Ovary (tissue), 9 donors: Measurements from ENCODE around the gene RHBDF2. TPM values are rescaled to one million over a fixed set of nuclear protein-coding genes. Genes with fewer than 3 reads are reported as not detected.

Experiments used
- DNase-seq, 5 donors: peaks; one replicate each; pipeline ENCODE4 v3.0.0-alpha.2; 2019 to 2020
- H3K27ac ChIP-seq, 2 donors: fragments of 200-600 bp; one replicate each; pipeline versions ENCODE4 v1.5.1 to v1.8.0; 2019 to 2022
- H3K27me3 ChIP-seq: fragments of 200-600 bp; one replicate; pipeline ENCODE4 v1.8.0; 2022
- H3K36me3 ChIP-seq: fragments of 200-600 bp; sonication (generic); one replicate; pipeline ENCODE4 v1.5.1; 2019
- H3K4me1 ChIP-seq: one replicate; pipeline ENCODE4 v1.8.1; 2013; ENCODE audit warnings: mild to moderate bottlenecking, moderate library complexity; ENCODE audit not compliant: insufficient read depth
- H3K4me3 ChIP-seq: fragments of 200-600 bp; sonication (generic); one replicate; pipeline ENCODE4 v1.5.1; 2017
- H3K9me3 ChIP-seq, 2 donors: fragments of 200-600 bp in 1 of 2; sonication (generic) in 1 of 2; one replicate each; pipeline versions ENCODE4 v1.5.1 to v1.8.1; 2013 to 2019; ENCODE audit warnings: mild to moderate bottlenecking in 1 of 2, moderate library complexity in 1 of 2
- EP300 ChIP-seq: sonication (generic); formaldehyde crosslinking; IDR thresholded peaks from one replicate; pipeline ENCODE4 v1.6.1; 2017; ENCODE audit warnings: antibody characterized with exemption
- POLR2A ChIP-seq: fragments of 450-650 bp; IDR thresholded peaks from one replicate; pipeline ENCODE4 v1.6.1; 2017; ENCODE audit warnings: antibody characterized with exemption, mild to moderate bottlenecking, moderate library complexity
- WGBS, 3 donors: extraction: QIAGEN DNeasy Blood & Tissue Kit in 1 of 3; methylation state at CpG; one replicate each; pipeline versions ENCODE4 v1.1.5 to v1.1.7; 2013 to 2017; 5-methylcytosine and 5-hydroxymethylcytosine counted together
- intact Hi-C, 4 donors: fragments of 100-400 bp; cut with DNase I; formaldehyde crosslinking; loops; one replicate each; pipeline versions ENCODE4 v1.11.0 to v1.15.1; 2022 to 2023
- polyA plus RNA-seq, 2 donors: library from polyadenylated mRNA; stranded (reverse); fragments of 200-250 nt in 1 of 2; fragments of 350-450 nt in 1 of 2; fragmentation: Illumina TruSeq in 1 of 2; extraction: RNeasy Lipid Tissue Mini Kit (QIAGEN cat#74804) in 1 of 2; gene quantifications; one replicate each; pipeline ENCODE4 v1.2.3, GENCODE V29; 2013 to 2014
- total RNA-seq, 7 donors: library from RNA; depleted of rRNA in 2 of 7; stranded (reverse); fragments of >200 nt in 2 of 7; fragmentation: NEBNext Ultra II Directional in 3 of 7; extraction: Animal tissue kit (Norgen Biotek cat#: 25700) in 3 of 7; gene quantifications; one replicate each; pipeline versions ENCODE4 v1.1.0 to v1.2.4, GENCODE V29; 2016 to 2023
- TF ChIP-seq, protein P1 (sequence below), 3 donors: fragments of 450-650 bp in 2 of 3; fragments of 200-600 bp in 1 of 3; IDR thresholded peaks; one replicate each; pipeline versions ENCODE4 v1.5.1 to v1.8.0; 2016 to 2022; ENCODE audit warnings: antibody characterized with exemption in 3 of 3, mild to moderate bottlenecking in 1 of 3
- donor health status: DM: no; HTN: no; CAD: no; lungs with moderate emphysema.
- donor health status: DM: no; HTN: no; CAD: no.
- donor health status: Bipolar disorder and iron deficiency.
- donor health status: DM: yes; HTN: yes; CAD: no.
- donor health status: DM: no; HTN: no; CAD: no.
- donor health status: DM: yes; HTN: yes; CAD: no.

The RHBDF2 gene
- total and polyA plus RNA-seq, 9 donors, result 3.3 to 39.9 (median 19.5) TPM

DNA sequence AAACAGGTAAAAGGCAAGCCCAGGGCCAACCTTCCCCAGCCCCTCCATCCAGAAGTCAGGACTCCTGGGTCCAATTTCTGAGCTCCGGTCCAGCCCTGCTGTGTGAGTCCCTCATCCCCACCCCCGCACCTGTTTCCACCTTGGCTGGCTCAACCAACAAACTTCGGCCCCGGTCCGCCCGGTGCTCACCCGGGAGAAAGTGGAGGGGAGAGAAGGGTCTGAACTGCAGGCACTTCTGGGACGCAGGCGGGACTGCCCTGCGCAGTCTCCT, 541 bp downstream of the RHBDF2 start:
- Histone ChIP-seq H3K27me3 (no peaks in the 10 kb centered on the region), H3K27ac (peak overlapping the region; percentile 23 to 80), H3K36me3 (no peaks in the 10 kb centered on the region), H3K9me3 (no peaks in the 10 kb centered on the region), H3K4me3 (peak overlapping the region; percentile 38), H3K4me1 (peaks cover 25% of the 10 kb centered on the region)
- TF ChIP-seq, protein P1, sequence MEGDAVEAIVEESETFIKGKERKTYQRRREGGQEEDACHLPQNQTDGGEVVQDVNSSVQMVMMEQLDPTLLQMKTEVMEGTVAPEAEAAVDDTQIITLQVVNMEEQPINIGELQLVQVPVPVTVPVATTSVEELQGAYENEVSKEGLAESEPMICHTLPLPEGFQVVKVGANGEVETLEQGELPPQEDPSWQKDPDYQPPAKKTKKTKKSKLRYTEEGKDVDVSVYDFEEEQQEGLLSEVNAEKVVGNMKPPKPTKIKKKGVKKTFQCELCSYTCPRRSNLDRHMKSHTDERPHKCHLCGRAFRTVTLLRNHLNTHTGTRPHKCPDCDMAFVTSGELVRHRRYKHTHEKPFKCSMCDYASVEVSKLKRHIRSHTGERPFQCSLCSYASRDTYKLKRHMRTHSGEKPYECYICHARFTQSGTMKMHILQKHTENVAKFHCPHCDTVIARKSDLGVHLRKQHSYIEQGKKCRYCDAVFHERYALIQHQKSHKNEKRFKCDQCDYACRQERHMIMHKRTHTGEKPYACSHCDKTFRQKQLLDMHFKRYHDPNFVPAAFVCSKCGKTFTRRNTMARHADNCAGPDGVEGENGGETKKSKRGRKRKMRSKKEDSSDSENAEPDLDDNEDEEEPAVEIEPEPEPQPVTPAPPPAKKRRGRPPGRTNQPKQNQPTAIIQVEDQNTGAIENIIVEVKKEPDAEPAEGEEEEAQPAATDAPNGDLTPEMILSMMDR (IDR thresholded peaks at IDR 0.05), result no peak
- TF ChIP-seq POLR2A, result no peak
- TF ChIP-seq EP300, result no peak
- DNase-seq, result no peak
- intact Hi-C loops, result loop anchor here in 1 of 4 donors (10.0 kb wide), 1 partner anchor 196 kb away; the partner anchor contains the start of gene QRICH2
- 13 to 50% (median 27%) methylated on average over 4 to 10 of the region's 10 CpGs for WGBS, 3 donors

DNA sequence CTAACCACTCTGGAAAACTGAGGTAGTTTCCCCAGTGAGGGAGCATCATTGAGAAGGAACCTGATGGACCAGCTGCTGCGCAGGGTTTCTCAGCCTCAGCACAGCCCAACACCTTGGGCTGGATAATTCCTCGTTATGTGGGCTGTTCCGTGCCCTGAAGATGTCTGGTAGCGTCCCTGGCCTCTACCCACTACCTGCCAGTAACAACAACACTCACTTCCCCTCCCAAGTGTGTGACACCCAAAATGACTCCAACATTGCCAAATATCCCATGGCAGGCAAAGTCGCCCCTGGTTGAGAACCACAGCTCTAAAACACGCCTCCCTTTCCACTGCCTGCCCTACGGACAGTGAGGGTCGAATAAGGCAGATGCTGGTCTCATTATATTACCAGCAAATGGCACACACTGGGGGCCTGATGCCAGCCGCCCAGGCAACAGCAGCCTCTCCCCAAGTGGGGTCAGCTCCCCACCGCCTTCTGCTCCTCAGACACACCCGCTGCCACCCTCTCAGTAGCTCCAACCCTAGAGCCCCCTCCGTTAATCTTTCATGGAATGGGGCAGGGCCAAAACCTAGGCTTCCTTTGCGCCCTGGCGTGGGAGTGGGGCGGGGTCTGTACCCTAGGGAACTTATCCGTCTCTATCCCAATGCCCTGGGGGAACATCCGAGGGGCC, 1.0 kb downstream of the RHBDF2 start:
- intact Hi-C loops, result loop anchor here in 1 of 4 donors (10.0 kb wide), 1 partner anchor 195 kb away; the partner anchor contains the start of gene QRICH2
- H3K4me1 ChIP-seq, result peaks cover 25% of the 10 kb centered on the region
- TF ChIP-seq, protein P1 (IDR thresholded peaks at IDR 0.05), result no peak
- no peak for TF ChIP-seq EP300
- no peak for TF ChIP-seq POLR2A

DNA sequence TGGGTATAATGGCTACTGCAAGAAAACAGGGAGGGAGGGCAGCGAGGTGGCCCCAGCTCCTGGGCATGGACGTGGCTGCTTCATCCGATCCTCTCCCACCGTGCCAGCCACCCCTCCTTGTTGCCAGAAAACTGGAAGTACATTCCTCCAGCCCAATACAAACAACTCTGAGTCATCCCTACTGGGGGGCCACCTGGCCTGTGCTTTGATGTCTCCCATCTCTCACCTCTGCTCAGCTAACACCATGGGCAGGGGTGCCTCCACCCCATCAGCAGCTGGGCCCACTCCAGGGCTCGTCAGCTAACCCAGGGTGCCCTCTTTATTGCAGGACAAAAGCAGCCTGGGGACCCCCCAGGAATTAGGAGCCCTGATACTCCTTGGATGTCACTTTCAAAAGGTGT, 2.0 kb downstream of the RHBDF2 start:
- no peaks in the 10 kb centered on the region for H3K27me3 ChIP-seq
- intact Hi-C loops, result no loop called here
- no peaks in the 10 kb centered on the region for H3K36me3 ChIP-seq
- no peak overlapping the region for H3K27ac ChIP-seq
- no peak for DNase-seq
- 76 to 86% (median 81%) methylated on average over 5 of the region's 5 CpGs for WGBS, 3 donors
- peaks cover 25% of the 10 kb centered on the region for H3K4me1 ChIP-seq
- TF ChIP-seq, protein P1 (IDR thresholded peaks at IDR 0.05), result no peak
- TF ChIP-seq EP300 (no peak), POLR2A (no peak)
- no peaks in the 10 kb centered on the region for H3K9me3 ChIP-seq
- H3K4me3 ChIP-seq, result no peak overlapping the region

More for the DNA sequence above, 1.0 kb downstream of the RHBDF2 start:
- no peaks in the 10 kb centered on the region for H3K9me3 ChIP-seq
- no peaks in the 10 kb centered on the region for H3K27me3 ChIP-seq
- no peaks in the 10 kb centered on the region for H3K36me3 ChIP-seq
- WGBS, 3 donors, result 76 to 82% (median 82%) methylated on average over 17 of the region's 17 CpGs
- DNase-seq, result no peak
- peak overlapping the region; percentile 38 for H3K4me3 ChIP-seq
- peak overlapping the region; percentile 23 to 80 for H3K27ac ChIP-seq

DNA sequence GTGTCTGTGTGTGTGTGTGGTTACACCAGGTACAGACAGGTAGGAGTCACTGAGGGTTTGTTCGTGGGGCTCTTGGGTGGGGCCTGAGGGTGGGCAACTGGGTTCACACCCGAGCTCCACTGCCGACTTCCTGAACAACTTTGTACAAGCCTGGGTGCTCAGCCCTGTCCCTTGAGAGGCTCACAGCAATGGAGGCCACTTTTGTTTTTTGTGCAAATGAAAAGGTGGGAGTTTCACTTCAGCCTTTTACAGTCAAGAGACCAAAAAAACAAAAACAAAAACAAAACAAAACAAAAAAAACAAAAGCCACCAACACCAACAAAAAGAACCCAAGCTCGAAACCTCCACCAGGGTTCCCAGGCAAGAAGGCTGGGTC, 2.4 kb downstream of the RHBDF2 start:
- no peak for DNase-seq
- Histone ChIP-seq H3K27ac (no peak overlapping the region), H3K36me3 (no peaks in the 10 kb centered on the region), H3K4me1 (peaks cover 25% of the 10 kb centered on the region), H3K27me3 (no peaks in the 10 kb centered on the region), H3K4me3 (no peak overlapping the region), H3K9me3 (no peaks in the 10 kb centered on the region)
- intact Hi-C loops, result no loop called here
- 73 to 79% (median 78%) methylated on average over 4 of the region's 4 CpGs for WGBS, 3 donors
- TF ChIP-seq POLR2A, result no peak
- no peak for TF ChIP-seq EP300
- TF ChIP-seq, protein P1 (IDR thresholded peaks at IDR 0.05), result no peak
